GM19043 (cell line): ENCODE results near the gene OR11A1.
"Not testable (repeated sequence)": the region's sequence is repeated elsewhere in the genome, so short reads cannot be mapped to it uniquely, and the experiment has no call there.

Experiments
- ATAC-seq: cut with Tn5 transposase; IDR thresholded peaks from one replicate; pipeline ENCODE4 v1.9.1; 2021; ENCODE audit warnings: low read depth; ENCODE audit not compliant: unreplicated experiment

The OR11A1 gene

GRCh38 chr6:29479560-29479959 lies 22.7 kb upstream of the OR11A1 start:
- ATAC-seq: no peak

GRCh38 chr6:29478740-29479139 lies 21.9 kb upstream of the OR11A1 start:
- no peak for ATAC-seq

- ATAC-seq: no peak
Observed at GRCh38 chr6:29477923-29478450, 21.1 kb upstream of the OR11A1 start.

DNA sequence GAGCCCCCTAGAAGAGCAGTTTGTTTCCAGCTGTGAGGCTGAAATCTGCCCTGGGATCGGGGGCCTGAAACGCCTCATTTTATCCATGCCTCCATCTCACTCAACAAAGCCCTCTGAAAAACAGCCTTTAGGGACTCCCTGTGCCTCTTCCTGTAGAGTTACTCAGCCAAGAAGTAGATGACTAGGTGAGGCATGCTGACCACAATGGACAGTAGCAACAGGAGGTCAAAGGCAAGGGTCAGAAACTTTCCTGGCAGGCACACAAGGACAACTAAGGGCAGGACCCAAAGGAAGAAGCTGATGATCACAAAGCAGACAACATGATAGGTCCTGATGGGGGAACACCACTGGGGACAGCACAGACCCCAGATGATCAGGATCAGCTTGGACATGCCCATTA lies 18.1 kb upstream of the OR11A1 start:
- ATAC-seq: no peak

- ATAC-seq: no peak
Observed at GRCh38 chr6:29466241-29466640, 9.4 kb upstream of the OR11A1 start.

DNA sequence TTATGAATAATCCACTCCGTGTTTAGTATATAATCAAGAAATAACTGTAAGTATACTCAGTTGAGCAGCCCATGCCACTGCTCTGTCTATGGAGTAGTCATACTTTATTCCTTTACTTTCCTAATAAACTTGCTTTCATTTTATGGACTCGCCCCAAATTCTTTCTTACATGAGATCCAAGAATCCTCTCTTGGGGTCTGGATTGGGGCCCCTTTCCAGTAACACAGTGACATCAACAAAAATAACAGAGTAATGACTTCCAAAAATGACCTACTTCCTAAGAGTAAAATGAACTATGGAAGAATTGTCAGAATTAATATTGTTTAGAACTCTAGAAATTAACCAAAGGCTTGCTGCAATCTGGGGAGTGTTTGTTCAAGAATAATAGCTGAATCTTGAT lies 8.9 kb upstream of the OR11A1 start:
- no peak for ATAC-seq

DNA sequence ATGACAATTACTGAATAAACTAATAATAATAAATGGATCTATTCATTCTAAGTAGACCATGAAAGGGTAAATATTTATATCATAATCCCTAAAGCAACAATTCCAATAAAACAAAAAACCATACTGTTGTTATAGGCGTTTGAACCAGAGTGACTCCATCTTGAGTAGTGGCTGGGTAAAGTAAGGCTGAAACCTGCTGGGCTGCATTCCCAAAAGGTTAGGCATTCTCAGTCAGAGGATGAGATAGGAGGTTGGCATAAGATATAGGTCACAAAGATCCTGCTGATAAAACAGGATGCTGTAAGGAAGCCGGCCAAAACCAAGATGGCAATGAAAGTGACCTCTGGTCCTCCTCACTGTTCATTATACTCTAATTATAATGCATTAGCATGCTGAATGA lies 8.4 kb upstream of the OR11A1 start:
- ATAC-seq: no peak

- ATAC-seq: no peak
Observed at GRCh38 chr6:29462022-29462421, 5.2 kb upstream of the OR11A1 start.

GRCh38 chr6:29461021-29461814 lies 4.3 kb upstream of the OR11A1 start:
- no peak for ATAC-seq

GRCh38 chr6:29451471-29452193 lies 5.2 kb downstream of the OR11A1 start:
- no peak for ATAC-seq

GRCh38 chr6:29447670-29448069 lies 9.2 kb downstream of the OR11A1 start:
- no peak for ATAC-seq

DNA sequence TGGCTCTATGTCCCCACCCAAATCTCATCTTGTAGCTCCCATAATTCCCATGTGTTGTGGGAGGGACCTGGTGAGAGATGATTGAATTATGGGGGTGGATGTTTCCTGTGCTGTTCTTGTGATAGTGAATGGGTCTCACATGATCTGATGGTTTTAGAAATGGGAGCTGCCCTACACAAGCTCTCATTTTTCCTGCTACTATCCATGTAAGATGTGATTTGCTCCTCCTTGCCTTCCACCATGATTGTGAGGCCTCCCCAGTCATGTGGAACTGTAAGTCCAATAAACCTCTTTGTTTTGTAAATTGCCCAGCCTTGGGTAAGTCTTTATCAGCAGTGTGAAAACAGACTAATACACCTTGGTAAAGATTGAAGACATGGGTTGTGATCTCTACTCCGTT lies 12.8 kb downstream of the OR11A1 start:
- ATAC-seq: not testable (repeated sequence)

- no peak for ATAC-seq
Observed at GRCh38 chr6:29442719-29443118, 14.2 kb downstream of the OR11A1 start.

DNA sequence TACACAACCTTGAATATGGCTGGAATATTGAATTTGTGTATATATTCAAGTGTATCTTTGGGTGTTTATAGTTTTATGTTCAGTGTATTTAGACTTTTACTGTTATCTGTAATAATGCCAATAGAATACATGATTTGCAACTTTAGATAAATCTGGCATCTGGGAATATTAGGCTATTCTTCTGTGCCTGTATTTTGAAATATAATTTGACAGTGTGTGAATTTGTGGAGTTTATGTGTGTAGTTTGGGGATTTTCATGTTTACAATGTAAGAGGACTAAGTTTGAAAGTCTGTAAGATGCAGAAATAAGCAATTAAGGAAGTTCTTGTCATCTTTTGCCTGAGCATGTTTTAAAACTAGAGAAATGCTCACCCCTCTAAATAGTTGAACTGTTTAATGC lies 17.9 kb downstream of the OR11A1 start, which contains the start of gene OR10C1:
Gene OR10C1 (plus strand): TSS at position 301 of the 400 bp plus-strand sequence. CDS start 710 bp downstream, outside the sequence.
- no peak for ATAC-seq

- ATAC-seq: not testable (repeated sequence)
Observed at GRCh38 chr6:29436730-29437129, 20.1 kb downstream of the OR11A1 start.

DNA sequence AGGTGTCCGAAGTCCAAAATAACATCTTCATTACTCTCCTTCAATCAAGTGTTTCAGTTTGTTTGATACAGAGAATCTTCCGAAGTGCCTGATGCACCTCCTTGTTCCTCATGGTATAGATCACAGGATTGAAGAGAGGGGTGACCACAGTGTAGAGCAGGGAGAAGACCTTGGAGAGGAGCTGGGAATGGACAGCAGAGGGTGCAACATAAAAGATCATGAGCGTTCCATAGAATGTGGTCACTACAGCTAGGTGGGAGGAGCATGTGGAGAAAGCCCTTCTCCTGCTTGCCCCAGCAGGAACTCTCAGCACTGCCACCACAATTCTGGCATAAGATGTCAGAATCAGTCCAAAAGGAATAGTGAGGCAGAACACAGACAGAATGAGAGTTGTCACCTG lies 30.2 kb downstream of the OR11A1 start:
- no peak for ATAC-seq

GRCh38 chr6:29425075-29425474 lies 31.8 kb downstream of the OR11A1 start:
- ATAC-seq: no peak

DNA sequence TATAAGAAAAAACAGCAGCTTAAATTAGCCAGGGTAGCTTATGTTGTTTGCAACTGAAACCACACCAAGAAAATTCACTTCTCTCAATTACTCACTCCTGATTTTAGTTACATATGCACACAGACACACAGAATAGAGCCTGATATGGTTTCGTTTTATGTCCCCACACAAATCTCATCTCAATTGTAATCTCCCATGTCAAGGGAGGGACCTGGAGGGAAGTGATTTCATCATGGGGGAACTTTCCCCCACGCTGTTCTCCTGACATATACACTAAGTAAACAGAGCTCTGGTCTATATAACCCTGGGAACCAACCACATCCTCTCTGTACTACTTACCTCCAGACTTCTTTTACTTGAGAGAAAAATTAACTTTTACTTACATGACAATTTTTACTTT lies 32.3 kb downstream of the OR11A1 start:
- no peak for ATAC-seq

- ATAC-seq: no peak
Observed at GRCh38 chr6:29424168-29424567, 32.7 kb downstream of the OR11A1 start.

- no peak for ATAC-seq
Observed at GRCh38 chr6:29419516-29419915, 37.4 kb downstream of the OR11A1 start.

GRCh38 chr6:29414588-29414987 lies 42.3 kb downstream of the OR11A1 start, which contains the start of gene OR12D1:
Gene OR12D1 (plus strand): TSS chr6:29414928.
- ATAC-seq: no peak

GRCh38 chr6:29403801-29404200 lies 53.1 kb downstream of the OR11A1 start:
- ATAC-seq: no peak
